ENCODE data around the gene DPEP2. TPM values are rescaled to one million over a fixed set of nuclear protein-coding genes. Genes with fewer than 3 reads are reported as not detected.

The DPEP2 gene
- total and polyA plus RNA-seq, 2 of the 13 experiments (the other 11 are each of a cell fraction or from before 2014, with no cell fraction given), result 0.18 TPM; not detected in 1

- TF ChIP-seq TOE1 (CRISPR knock-in tag; IDR thresholded peaks at IDR 0.05) (no peak), PREB (CRISPR knock-in tag; IDR thresholded peaks at IDR 0.05) (no peak), GLMP (CRISPR knock-in tag; IDR thresholded peaks at IDR 0.05; ENCODE audit: borderline replicate concordance) (no peak), HNF1B (CRISPR knock-in tag; IDR thresholded peaks at IDR 0.05) (peak; percentile 58; the same call in 1 of the 2 replicates), PAXIP1 (CRISPR knock-in tag; conservative IDR thresholded peaks at IDR 0.05) (no peak; the same call in 1 of the 2 replicates), MEF2D (CRISPR knock-in tag; IDR thresholded peaks at IDR 0.05) (peak; percentile 68; the same call in 1 of the 2 replicates), KIAA2018 (CRISPR knock-in tag; IDR thresholded peaks at IDR 0.05; ENCODE audit: borderline replicate concordance) (no peak), ATF2 (CRISPR knock-in tag; IDR thresholded peaks at IDR 0.05) (peak; percentile 77; the same call in 1 of the 2 replicates), ZSCAN22 (CRISPR knock-in tag; IDR thresholded peaks at IDR 0.05) (no peak)
Observed at GRCh38 chr16:67993207-67994039, 5.9 kb downstream of the DPEP2 start (continued).

Data from HepG2 (cell line).